Mesodermal cell (in vitro differentiated cells): ENCODE data around the gene IL1RAPL1.

Experiments used
- H3K27ac ChIP-seq: 2 replicates; pipeline ENCODE4 v1.7.0; 2013; ENCODE audit warnings: mild to moderate bottlenecking, low read depth, low read length, moderate library complexity; ENCODE audit not compliant: severe bottlenecking
- H3K36me3 ChIP-seq: 2 replicates; pipeline ENCODE4 v1.7.1; 2013; ENCODE audit warnings: mild to moderate bottlenecking, low read length, moderate library complexity; ENCODE audit not compliant: control insufficient read depth, insufficient read depth
- H3K4me1 ChIP-seq: one replicate; pipeline ENCODE4 v1.7.1; 2013; ENCODE audit warnings: mild to moderate bottlenecking, low read length; ENCODE audit not compliant: insufficient read depth, control insufficient read depth, poor library complexity, severe bottlenecking
- H3K4me3 ChIP-seq: 2 replicates; pipeline ENCODE4 v1.7.0; 2013; ENCODE audit warnings: low read length, control low read depth, mild to moderate bottlenecking; ENCODE audit not compliant: insufficient read depth, poor library complexity, severe bottlenecking; ENCODE audit errors: extremely low read depth
- H3K9me3 ChIP-seq: 2 replicates; pipeline ENCODE4 v1.7.1; 2013; ENCODE audit warnings: mild to moderate bottlenecking, low read length, moderate library complexity; ENCODE audit not compliant: control insufficient read depth
- WGBS, 2 experiments: methylation state at CpG; one replicate each; pipeline ENCODE4 v1.1.5; 2013; ENCODE audit warnings: missing lambda C conversion rate in 2 of 2; ENCODE audit not compliant: insufficient coverage in 2 of 2; 5-methylcytosine and 5-hydroxymethylcytosine counted together

The IL1RAPL1 gene

DNA sequence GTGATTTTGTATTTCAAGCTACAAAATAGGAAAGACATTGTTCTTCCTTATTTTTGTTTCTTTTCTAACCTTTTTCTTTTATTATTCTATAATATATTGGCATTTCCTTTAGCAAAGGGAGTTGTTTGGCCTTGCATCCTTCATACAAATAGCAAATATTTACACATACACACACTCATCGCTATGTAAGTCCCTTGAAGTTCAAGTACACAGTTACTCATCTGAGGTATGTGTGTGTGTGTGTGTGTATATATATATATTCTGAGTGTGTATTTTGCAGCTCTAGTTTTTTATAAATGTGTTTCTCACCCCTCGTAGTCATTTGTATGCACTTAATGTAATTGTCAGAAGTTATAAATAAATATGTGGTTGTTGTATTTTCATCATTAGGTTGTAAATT is 903.4 kb downstream of the IL1RAPL1 start:
- no peaks in the 10 kb centered on the region for H3K4me1 ChIP-seq
- no peaks in the 10 kb centered on the region for H3K9me3 ChIP-seq
- no peak overlapping the region for H3K27ac ChIP-seq
- no peak overlapping the region for H3K4me3 ChIP-seq
- WGBS, 2 experiments = no CpG with 5 or more reads among the region's 2 CpGs
- no peaks in the 10 kb centered on the region for H3K36me3 ChIP-seq

DNA sequence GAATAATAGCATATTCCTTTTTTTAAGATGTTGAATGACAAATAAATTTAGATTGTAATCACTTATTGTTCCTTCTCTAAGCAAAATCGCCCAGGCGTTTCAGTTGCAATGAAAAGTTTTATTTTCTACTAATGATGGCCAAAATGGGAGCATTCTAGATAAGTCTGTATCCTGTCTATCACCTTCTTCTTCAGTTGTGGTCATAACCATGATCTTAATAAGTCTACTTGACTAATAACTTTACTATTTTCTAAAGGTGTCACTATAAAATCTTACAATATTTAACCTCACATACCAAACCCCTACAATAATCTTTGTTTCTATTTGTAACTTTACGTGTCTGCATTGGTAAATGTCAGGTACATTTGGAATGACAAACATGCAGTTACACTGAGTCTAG is 904.4 kb downstream of the IL1RAPL1 start:
- no CpG with 5 or more reads among the region's 3 CpGs for WGBS, 2 experiments
- Histone ChIP-seq H3K27ac (no peak overlapping the region), H3K4me1 (no peaks in the 10 kb centered on the region), H3K9me3 (no peaks in the 10 kb centered on the region), H3K4me3 (no peak overlapping the region), H3K36me3 (no peaks in the 10 kb centered on the region)

DNA sequence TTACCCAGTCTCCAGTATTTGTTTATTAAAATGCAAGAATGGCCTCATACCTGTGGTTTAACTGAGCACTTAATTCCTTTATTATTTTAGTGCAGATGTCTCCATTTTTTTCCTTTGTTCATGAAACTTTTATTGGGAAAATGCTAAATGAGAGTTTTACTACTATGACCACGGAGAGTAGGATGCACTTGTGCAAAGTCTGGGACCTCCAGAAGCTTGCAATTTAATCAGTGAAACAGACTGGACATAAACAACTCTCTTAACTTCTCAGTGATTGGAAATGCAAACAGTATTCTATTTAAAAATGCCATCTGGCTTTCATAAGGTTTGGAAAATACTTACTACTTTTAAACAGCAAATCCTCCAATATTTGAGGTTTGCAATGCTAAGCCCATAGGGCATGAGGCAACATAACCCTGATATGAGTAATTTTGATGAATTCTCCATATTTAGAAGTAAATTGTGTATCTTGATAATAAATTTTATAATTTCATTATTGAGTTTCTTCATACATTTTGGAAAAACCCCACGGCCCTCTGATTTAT is 909.5 kb downstream of the IL1RAPL1 start:
- Histone ChIP-seq H3K27ac (no peak overlapping the region), H3K4me3 (no peak overlapping the region), H3K36me3 (no peaks in the 10 kb centered on the region), H3K9me3 (no peaks in the 10 kb centered on the region), H3K4me1 (no peaks in the 10 kb centered on the region)
- no CpG with 5 or more reads among the region's 2 CpGs for WGBS, 2 experiments

DNA sequence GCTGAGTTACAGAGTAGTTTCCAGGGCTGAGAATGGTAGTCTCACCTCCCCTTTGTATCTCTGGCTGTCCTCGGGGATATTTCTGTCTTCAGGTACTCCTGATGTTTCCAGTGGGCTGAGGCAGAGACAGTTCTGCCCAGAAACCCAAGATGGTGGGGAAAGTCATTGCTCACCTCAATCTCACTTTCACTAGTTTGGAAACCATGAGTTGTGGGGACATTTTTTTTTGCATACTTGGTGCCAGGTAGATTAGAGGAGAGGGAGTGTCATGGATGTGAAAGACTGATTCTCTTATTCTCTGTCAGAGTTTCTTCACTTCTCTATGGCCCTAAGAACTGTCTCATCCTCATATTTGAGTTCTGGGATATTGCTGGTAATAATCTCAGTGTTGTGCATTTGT is 919.5 kb downstream of the IL1RAPL1 start:
- WGBS, 2 experiments = no CpG with 5 or more reads among the region's 1 CpG
- Histone ChIP-seq H3K9me3 (no peaks in the 10 kb centered on the region), H3K36me3 (no peaks in the 10 kb centered on the region), H3K4me1 (no peaks in the 10 kb centered on the region), H3K27ac (no peak overlapping the region), H3K4me3 (no peak overlapping the region)

DNA sequence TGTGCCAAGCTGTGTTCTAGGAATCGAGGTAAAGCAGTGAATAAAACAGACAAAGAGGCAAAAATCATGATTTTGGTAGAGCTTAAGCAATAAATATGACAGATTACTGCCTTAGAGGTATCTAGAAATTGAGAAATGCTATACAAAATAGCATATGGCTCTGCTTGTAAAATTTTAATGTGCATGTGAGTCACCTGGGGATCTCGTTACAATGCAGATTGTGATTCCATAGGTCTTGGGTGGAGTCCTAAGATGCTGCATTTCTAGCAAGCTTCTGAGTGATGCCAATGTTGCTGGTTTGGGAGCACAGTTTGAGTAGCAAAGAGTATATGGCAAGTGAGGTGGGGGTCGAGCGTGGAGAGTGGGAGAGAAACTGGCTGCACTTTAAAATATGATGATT is 930.9 kb downstream of the IL1RAPL1 start:
- Histone ChIP-seq H3K36me3 (no peaks in the 10 kb centered on the region), H3K4me1 (no peaks in the 10 kb centered on the region), H3K4me3 (no peak overlapping the region), H3K27ac (no peak overlapping the region), H3K9me3 (no peaks in the 10 kb centered on the region)
- no CpG with 5 or more reads among the region's 4 CpGs for WGBS, 2 experiments

DNA sequence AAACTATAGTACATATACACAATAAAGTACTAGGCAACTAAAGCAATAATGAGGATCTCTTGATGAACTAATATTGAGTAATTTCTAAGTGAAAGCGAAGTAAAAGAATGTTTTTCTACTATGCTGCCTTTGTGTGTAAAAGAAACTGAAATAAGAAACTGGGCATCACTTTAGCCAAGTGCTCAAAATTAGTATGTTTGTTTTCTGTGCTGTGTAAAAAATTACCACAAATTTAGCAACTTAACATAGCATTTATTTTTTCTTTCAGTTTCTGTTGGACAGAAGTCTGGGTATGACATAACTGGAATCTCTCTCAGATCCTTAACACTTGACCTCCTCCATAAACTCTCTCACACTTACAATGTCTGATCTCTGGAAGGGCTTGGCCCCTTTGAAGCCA is 941.0 kb downstream of the IL1RAPL1 start:
- H3K27ac ChIP-seq = no peak overlapping the region
- H3K36me3 ChIP-seq = no peaks in the 10 kb centered on the region
- WGBS, 2 experiments = no CpG with 5 or more reads among the region's 1 CpG
- no peaks in the 10 kb centered on the region for H3K4me1 ChIP-seq
- no peaks in the 10 kb centered on the region for H3K9me3 ChIP-seq
- H3K4me3 ChIP-seq = no peak overlapping the region

DNA sequence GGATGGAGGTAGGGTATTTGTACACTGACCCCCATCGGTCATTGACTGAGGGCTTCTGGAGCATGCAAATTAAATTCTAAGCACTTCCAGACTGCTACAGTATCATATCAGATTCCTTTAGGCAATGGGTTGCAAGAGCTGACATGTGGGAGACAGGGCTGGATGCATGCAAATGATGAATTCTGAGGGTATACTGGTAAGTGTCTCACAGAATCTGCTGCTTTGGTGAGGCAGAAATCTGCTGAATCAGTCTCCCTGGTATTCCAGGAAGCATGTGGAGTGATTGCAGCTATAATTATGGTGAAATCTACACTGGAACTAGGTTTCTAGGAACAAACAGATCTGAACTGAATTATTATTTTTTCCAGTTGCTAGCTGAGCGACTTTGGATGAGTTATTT is 943.3 kb downstream of the IL1RAPL1 start:
- Histone ChIP-seq H3K9me3 (no peaks in the 10 kb centered on the region), H3K36me3 (no peaks in the 10 kb centered on the region), H3K27ac (no peak overlapping the region), H3K4me3 (no peak overlapping the region), H3K4me1 (no peaks in the 10 kb centered on the region)
- WGBS, 2 experiments = no CpG with 5 or more reads among the region's 2 CpGs

DNA sequence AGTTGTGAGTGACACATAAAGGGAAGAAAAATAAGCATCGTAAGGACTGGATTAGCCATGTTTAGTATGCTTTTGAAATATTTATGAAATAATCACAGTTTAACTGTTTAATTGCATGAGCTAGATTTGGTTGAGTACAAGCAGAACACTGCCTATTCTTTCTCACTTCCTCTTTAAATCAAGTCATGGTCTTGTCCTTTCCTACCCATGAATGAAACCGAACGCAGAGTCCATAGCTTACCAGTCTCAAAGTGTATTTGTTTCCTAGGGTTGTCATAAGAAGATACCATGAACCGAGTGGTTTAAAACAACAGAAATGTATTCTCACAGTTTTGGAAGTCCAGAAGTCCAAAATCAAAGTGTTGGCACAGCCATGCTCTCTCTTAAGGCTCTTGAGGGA is 944.1 kb downstream of the IL1RAPL1 start:
- no peak overlapping the region for H3K4me3 ChIP-seq
- no peak overlapping the region for H3K27ac ChIP-seq
- no peaks in the 10 kb centered on the region for H3K4me1 ChIP-seq
- no peaks in the 10 kb centered on the region for H3K36me3 ChIP-seq
- no CpG with 5 or more reads among the region's 4 CpGs for WGBS, 2 experiments
- H3K9me3 ChIP-seq = no peaks in the 10 kb centered on the region

DNA sequence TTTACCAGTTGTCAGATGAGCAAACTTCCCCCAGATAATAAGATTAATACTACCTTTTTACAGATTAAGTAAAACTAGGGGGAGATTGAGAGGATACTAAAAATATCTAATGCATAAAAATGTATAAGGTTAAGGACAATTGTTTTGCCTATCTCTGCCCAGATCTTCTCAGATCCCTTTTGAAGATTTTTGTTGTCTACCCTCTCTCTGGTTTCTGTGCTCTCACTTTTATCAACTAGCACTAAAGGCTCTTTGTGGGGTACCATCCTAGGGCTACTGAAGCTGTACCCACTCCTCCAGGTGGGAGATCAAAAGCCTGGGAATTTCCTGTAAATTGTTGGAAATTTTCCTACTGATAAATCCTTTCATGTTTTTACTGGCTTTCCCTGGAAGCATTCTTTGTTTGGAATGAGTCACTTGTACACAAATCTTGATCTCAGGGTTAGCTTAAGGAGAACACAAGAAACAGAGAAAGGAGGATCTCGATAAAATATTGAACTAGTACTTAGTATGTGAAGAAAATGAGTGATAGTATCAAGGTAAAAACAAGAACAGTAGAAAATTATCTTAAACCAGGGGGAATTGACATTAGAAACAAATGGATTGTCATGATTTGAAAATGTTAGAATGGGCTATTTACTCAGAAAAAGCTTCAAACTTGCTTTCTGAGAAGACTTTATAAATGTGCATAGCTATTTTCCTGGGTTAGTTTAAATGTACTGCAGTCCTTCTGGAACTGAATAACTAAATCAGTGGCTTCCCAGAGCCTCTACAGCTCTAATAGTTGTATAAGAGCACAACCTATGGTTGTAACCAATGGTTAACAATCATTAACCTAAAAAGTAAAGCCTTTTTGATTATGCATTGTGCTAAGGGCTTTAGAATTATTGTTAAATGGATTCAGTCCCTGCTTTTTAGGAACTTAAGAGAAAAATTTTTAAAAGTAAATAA is 948.2 kb downstream of the IL1RAPL1 start:
- no peak overlapping the region for H3K4me3 ChIP-seq
- H3K9me3 ChIP-seq = no peaks in the 10 kb centered on the region
- no peaks in the 10 kb centered on the region for H3K4me1 ChIP-seq
- WGBS, 2 experiments = no CpG with 5 or more reads among the region's 1 CpG
- H3K36me3 ChIP-seq = no peaks in the 10 kb centered on the region
- peak overlapping the region; percentile 41 for H3K27ac ChIP-seq

DNA sequence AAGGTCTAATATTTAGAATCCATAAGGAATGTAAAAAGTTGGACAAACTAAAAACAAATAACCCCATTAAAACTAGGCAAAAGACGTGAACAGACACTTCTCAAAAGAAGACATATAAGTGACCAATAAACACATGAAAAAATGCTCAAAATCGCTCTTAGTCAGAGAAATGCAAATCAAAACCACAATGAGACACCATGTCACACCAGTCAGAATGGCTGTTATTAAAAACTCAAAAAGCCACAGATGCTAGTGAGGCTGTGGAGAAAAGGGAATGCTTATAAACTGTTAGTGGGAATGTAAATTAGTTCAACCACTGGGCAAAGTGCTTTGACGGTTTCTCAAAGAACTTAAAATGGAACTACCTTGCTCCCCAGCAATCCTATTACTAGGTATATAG is 953.8 kb downstream of the IL1RAPL1 start:
- Histone ChIP-seq H3K4me1 (no peaks in the 10 kb centered on the region), H3K4me3 (no peak overlapping the region), H3K9me3 (no peaks in the 10 kb centered on the region), H3K27ac (no peak overlapping the region), H3K36me3 (no peaks in the 10 kb centered on the region)
- no CpG with 5 or more reads among the region's 3 CpGs for WGBS, 2 experiments

DNA sequence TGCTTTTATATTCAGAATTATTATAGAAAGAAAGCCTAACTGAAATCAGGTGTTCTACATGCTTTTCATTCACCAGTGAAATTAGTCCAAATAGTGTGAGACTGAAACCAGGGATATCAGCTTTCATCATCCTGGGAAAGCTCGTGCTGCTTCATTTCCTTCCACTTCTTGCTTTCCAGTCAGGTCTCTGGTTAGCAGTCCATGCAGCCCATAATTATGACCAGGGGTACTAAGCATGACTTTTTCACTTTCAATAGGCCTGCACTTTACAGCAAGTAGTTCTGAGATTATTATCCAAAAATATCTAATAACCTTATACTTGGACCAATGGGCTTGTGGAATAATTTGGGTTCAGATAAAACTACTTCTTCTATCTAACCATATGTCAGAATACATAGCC is 954.9 kb downstream of the IL1RAPL1 start:
- H3K4me1 ChIP-seq = no peaks in the 10 kb centered on the region
- WGBS, 2 experiments = no CpG with 5 or more reads among the region's 1 CpG
- no peak overlapping the region for H3K27ac ChIP-seq
- H3K4me3 ChIP-seq = no peak overlapping the region
- H3K9me3 ChIP-seq = no peaks in the 10 kb centered on the region
- H3K36me3 ChIP-seq = no peaks in the 10 kb centered on the region
